ENCODE results near the gene SBK3.

DNA sequence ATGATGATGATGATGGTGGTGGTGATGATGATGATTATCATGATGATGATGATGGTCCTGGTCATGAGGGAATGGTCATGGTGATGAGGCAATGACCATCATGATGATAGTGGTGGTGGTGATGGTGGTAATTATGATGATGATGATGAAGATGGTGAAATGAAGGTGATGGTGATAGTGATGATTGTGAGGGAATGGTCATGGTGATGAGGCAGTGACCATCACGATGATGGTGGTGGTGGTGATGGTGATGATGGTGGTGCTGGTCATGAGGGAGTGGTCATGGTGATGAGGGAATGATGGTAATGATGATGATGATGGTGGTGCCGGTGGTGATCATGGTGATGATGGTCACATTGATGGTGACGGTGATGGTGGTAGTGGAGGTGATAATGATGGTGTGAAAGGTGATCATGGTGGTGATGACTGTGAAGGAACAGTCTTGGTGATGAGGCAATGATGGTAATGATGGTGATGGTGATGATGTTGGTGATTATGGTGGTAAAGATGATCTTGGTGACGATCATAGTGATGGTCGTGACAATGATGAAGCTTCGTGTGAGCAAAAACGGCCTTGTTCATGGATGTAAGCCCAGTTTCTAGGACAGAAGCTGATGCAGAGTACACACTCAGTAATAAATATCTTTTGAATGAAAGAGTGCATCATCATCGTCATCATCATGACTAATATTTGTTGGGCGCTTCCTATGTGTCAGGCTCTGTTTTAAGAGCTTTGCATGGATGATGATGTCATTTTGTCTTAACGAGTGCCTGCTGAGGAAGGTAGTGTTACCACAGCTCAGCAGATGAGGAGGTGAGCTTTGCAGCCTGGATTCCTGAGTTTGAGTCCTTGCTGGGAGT, 25.7 kb downstream of the SBK3 start:
- no peak for TF ChIP-seq POLR2A (IDR thresholded peaks at IDR 0.05; ENCODE audit: low read depth, low read length)
- no peak for TF ChIP-seq PAX5 (IDR thresholded peaks at IDR 0.05; ENCODE audit: insufficient read depth, low read length, severe bottlenecking)
- no peak for TF ChIP-seq TAF1 (IDR thresholded peaks at IDR 0.05; ENCODE audit: low read depth, low read length)
- no peak for TF ChIP-seq POLR2AphosphoS5 (IDR thresholded peaks at IDR 0.05; ENCODE audit: low read depth, low read length)
- no peak for TF ChIP-seq POU2F2 (IDR thresholded peaks at IDR 0.05; ENCODE audit: low read depth, low read length)

Measured in GM12891 (cell line).